GM19438 (cell line): ENCODE data around the gene ANGPT4.
"Not testable (repeated sequence)": the region's sequence is repeated elsewhere in the genome, so short reads cannot be mapped to it uniquely, and the experiment has no call there.

Experiments
- ATAC-seq: cut with Tn5 transposase; IDR thresholded peaks from one replicate; pipeline ENCODE4 v1.9.1; 2021; ENCODE audit warnings: low read depth; ENCODE audit not compliant: unreplicated experiment

ANGPT4 gene

GRCh38 chr20:830011-830521, 86.1 kb downstream of the ANGPT4 start:
- no peak for ATAC-seq

GRCh38 chr20:829551-829950, 86.6 kb downstream of the ANGPT4 start:
- no peak for ATAC-seq

- ATAC-seq, result no peak
These were observed 87.1 kb downstream of the ANGPT4 start for GRCh38 chr20:828987-829386.

GRCh38 chr20:827981-828380, 88.2 kb downstream of the ANGPT4 start:
- not testable (repeated sequence) for ATAC-seq

- no peak for ATAC-seq
These were observed 89.3 kb downstream of the ANGPT4 start for GRCh38 chr20:826695-827323.

GRCh38 chr20:825710-826421, 90.3 kb downstream of the ANGPT4 start:
- ATAC-seq, result no peak

- ATAC-seq, result no peak
These were observed 91.2 kb downstream of the ANGPT4 start for GRCh38 chr20:824916-825315.

GRCh38 chr20:824490-824889, 91.6 kb downstream of the ANGPT4 start:
- ATAC-seq, result no peak

GRCh38 chr20:823574-823902, 92.6 kb downstream of the ANGPT4 start:
- no peak for ATAC-seq

- ATAC-seq, result no peak
These were observed 93.2 kb downstream of the ANGPT4 start for GRCh38 chr20:822651-823573.

GRCh38 chr20:821731-822065, 94.4 kb downstream of the ANGPT4 start:
- ATAC-seq, result no peak

- ATAC-seq, result no peak
These were observed 94.9 kb downstream of the ANGPT4 start for GRCh38 chr20:821046-821730.

GRCh38 chr20:820323-820953, 95.7 kb downstream of the ANGPT4 start:
- no peak for ATAC-seq
